Measurements from ENCODE around the gene MRPL23. TPM values are rescaled to one million over a fixed set of nuclear protein-coding genes. Genes with fewer than 3 reads are reported as not detected.
"Not testable (repeated sequence)": the region's sequence is repeated elsewhere in the genome, so short reads cannot be mapped to it uniquely, and the experiment has no call there.

Gene MRPL23
- total RNA-seq, 1 experiment from 2014 or later: 172 TPM

- in situ Hi-C loops (cut with HindIII; ENCODE audit: low pct_unique_long_range_greater_than_20kb, low sequenced_read_pairs): no loop called here
- no peak for DNase-seq (ENCODE audit: low read depth, low spot score)
These were observed 8.0 kb upstream of the MRPL23 start for GRCh38 chr11:1939006-1939625.

GRCh38 chr11:1939788-1940187, 7.3 kb upstream of the MRPL23 start:
- in situ Hi-C loops (cut with HindIII; ENCODE audit: low pct_unique_long_range_greater_than_20kb, low sequenced_read_pairs); DNase-seq (ENCODE audit: low read depth, low spot score): not testable (repeated sequence)

GRCh38 chr11:1942558-1943260, 4.4 kb upstream of the MRPL23 start:
- in situ Hi-C loops (cut with HindIII; ENCODE audit: low pct_unique_long_range_greater_than_20kb, low sequenced_read_pairs): no loop called here
- no peak for DNase-seq (ENCODE audit: low read depth, low spot score)

GRCh38 chr11:1943576-1943975, 3.6 kb upstream of the MRPL23 start:
- in situ Hi-C loops (cut with HindIII; ENCODE audit: low pct_unique_long_range_greater_than_20kb, low sequenced_read_pairs): no loop called here
- no peak for DNase-seq (ENCODE audit: low read depth, low spot score)

- in situ Hi-C loops (cut with HindIII; ENCODE audit: low pct_unique_long_range_greater_than_20kb, low sequenced_read_pairs): no loop called here
- DNase-seq (ENCODE audit: low read depth, low spot score): no peak
These were observed 3.2 kb upstream of the MRPL23 start for GRCh38 chr11:1943977-1944376.

GRCh38 chr11:1947592-1948237, 583 bp downstream of the MRPL23 start:
- in situ Hi-C loops (cut with HindIII; ENCODE audit: low pct_unique_long_range_greater_than_20kb, low sequenced_read_pairs): no loop called here
- DNase-seq (ENCODE audit: low read depth, low spot score): no peak

GRCh38 chr11:1948389-1948788, 1.3 kb downstream of the MRPL23 start:
- DNase-seq (ENCODE audit: low read depth, low spot score): no peak
- in situ Hi-C loops (cut with HindIII; ENCODE audit: low pct_unique_long_range_greater_than_20kb, low sequenced_read_pairs): no loop called here

GRCh38 chr11:1949302-1949701, 2.2 kb downstream of the MRPL23 start:
- in situ Hi-C loops (cut with HindIII; ENCODE audit: low pct_unique_long_range_greater_than_20kb, low sequenced_read_pairs): no loop called here
- DNase-seq (ENCODE audit: low read depth, low spot score): no peak

GRCh38 chr11:1949922-1950321, 2.8 kb downstream of the MRPL23 start:
- in situ Hi-C loops (cut with HindIII; ENCODE audit: low pct_unique_long_range_greater_than_20kb, low sequenced_read_pairs): no loop called here

GRCh38 chr11:1952806-1953482, 5.8 kb downstream of the MRPL23 start:
- DNase-seq (ENCODE audit: low read depth, low spot score): no peak
- in situ Hi-C loops (cut with HindIII; ENCODE audit: low pct_unique_long_range_greater_than_20kb, low sequenced_read_pairs): no loop called here

More at GRCh38 chr11:1949922-1950321, 2.8 kb downstream of the MRPL23 start:
- no peak for DNase-seq (ENCODE audit: low read depth, low spot score)

GRCh38 chr11:1953489-1954266, 6.5 kb downstream of the MRPL23 start:
- in situ Hi-C loops (cut with HindIII; ENCODE audit: low pct_unique_long_range_greater_than_20kb, low sequenced_read_pairs): no loop called here
- peak; percentile 38 for DNase-seq (ENCODE audit: low read depth, low spot score)

GRCh38 chr11:1958367-1958766, 11.2 kb downstream of the MRPL23 start:
- no peak for DNase-seq (ENCODE audit: low read depth, low spot score)
- in situ Hi-C loops (cut with HindIII; ENCODE audit: low pct_unique_long_range_greater_than_20kb, low sequenced_read_pairs): no loop called here

GRCh38 chr11:1959786-1960185, 12.7 kb downstream of the MRPL23 start:
- DNase-seq (ENCODE audit: low read depth, low spot score): no peak
- in situ Hi-C loops (cut with HindIII; ENCODE audit: low pct_unique_long_range_greater_than_20kb, low sequenced_read_pairs): no loop called here

- in situ Hi-C loops (cut with HindIII; ENCODE audit: low pct_unique_long_range_greater_than_20kb, low sequenced_read_pairs): no loop called here
- no peak for DNase-seq (ENCODE audit: low read depth, low spot score)
These were observed 16.7 kb downstream of the MRPL23 start for GRCh38 chr11:1963864-1964263.

GRCh38 chr11:1964348-1964747, 17.2 kb downstream of the MRPL23 start:
- DNase-seq (ENCODE audit: low read depth, low spot score): no peak

GRCh38 chr11:1964955-1965354, 17.8 kb downstream of the MRPL23 start:
- DNase-seq (ENCODE audit: low read depth, low spot score): no peak
- in situ Hi-C loops (cut with HindIII; ENCODE audit: low pct_unique_long_range_greater_than_20kb, low sequenced_read_pairs): no loop called here

More at GRCh38 chr11:1964348-1964747, 17.2 kb downstream of the MRPL23 start:
- in situ Hi-C loops (cut with HindIII; ENCODE audit: low pct_unique_long_range_greater_than_20kb, low sequenced_read_pairs): no loop called here

GRCh38 chr11:1966531-1966930, 19.4 kb downstream of the MRPL23 start:
- in situ Hi-C loops (cut with HindIII; ENCODE audit: low pct_unique_long_range_greater_than_20kb, low sequenced_read_pairs): no loop called here
- DNase-seq (ENCODE audit: low read depth, low spot score): no peak
